HEK293 (cell line): ENCODE measurements around the gene FAT2.

ENCODE experiments used
- CTCF ChIA-PET: fragments of 350-600 bp; formaldehyde crosslinking; extraction: SDS; loops from one replicate; lab custom pipeline; 2021; ENCODE audit warnings: antibody characterized with exemption; lab: Yijun Ruan, JAX
- POLR2A ChIA-PET: fragments of 300-600 bp; formaldehyde crosslinking; extraction: SDS; loops from one replicate; lab custom pipeline; 2020; ENCODE audit warnings: antibody characterized with exemption, inconsistent platforms; lab: Yijun Ruan, JAX
- H3K27ac ChIP-seq: fragments of 200-500 bp; sonication (Bioruptor generic); 2 replicates; pipeline ENCODE4 v1.5.1; 2014; ENCODE audit warnings: low read depth, low read length, control low read depth, inconsistent platforms; ENCODE audit errors: extremely low read depth
- H3K36me3 ChIP-seq, 2 experiments: fragments of 200-500 bp in 1 of 2; sonication (Bioruptor generic) in 1 of 2; 1 replicate in 1 of 2; 2 replicates in 1 of 2; pipeline ENCODE4 v1.5.1; 2014 to 2017; ENCODE audit warnings: inconsistent platforms in 2 of 2, low read length in 2 of 2; ENCODE audit not compliant: control insufficient read depth in 2 of 2, insufficient read depth in 1 of 2
- H3K4me1 ChIP-seq: fragments of 200-500 bp; sonication (Bioruptor generic); 2 replicates; pipeline ENCODE4 v1.5.1; 2014; ENCODE audit warnings: mild to moderate bottlenecking, low read length, inconsistent platforms; ENCODE audit not compliant: control insufficient read depth, insufficient read depth
- H3K4me3 ChIP-seq: 2 replicates; pipeline ENCODE4 v1.5.1; 2011; ENCODE audit warnings: low read depth, mild to moderate bottlenecking, control low read depth, low read length, moderate library complexity
- H3K9me3 ChIP-seq: fragments of 200-500 bp; sonication (Bioruptor generic); 2 replicates; pipeline ENCODE4 v1.5.1; 2014; ENCODE audit warnings: low read depth, low read length, inconsistent platforms; ENCODE audit not compliant: control insufficient read depth, insufficient read depth
- GLI4 ChIP-seq: fragments of 450-650 bp; formaldehyde crosslinking; IDR thresholded peaks from 2 replicates; pipeline ENCODE4 v1.5.1; 2016; ENCODE audit warnings: missing biosample characterization, missing genetic modification characterization
- ZBTB17 ChIP-seq: fragments of 450-650 bp; formaldehyde crosslinking; IDR thresholded peaks from 2 replicates; pipeline ENCODE4 v1.5.1; 2016; ENCODE audit warnings: missing biosample characterization, missing genetic modification characterization
- ZBTB48 ChIP-seq: fragments of 450-650 bp; formaldehyde crosslinking; IDR thresholded peaks from 2 replicates; pipeline ENCODE4 v1.5.1; 2016; ENCODE audit warnings: missing biosample characterization, missing genetic modification characterization
- ZFP3 ChIP-seq: fragments of 450-650 bp; formaldehyde crosslinking; IDR thresholded peaks from 2 replicates; pipeline ENCODE4 v1.5.1; 2016; ENCODE audit warnings: low read depth, missing biosample characterization, missing genetic modification characterization
- ZNF10 ChIP-seq: fragments of 450-650 bp; formaldehyde crosslinking; IDR thresholded peaks from 2 replicates; pipeline ENCODE4 v1.5.1; 2017; ENCODE audit warnings: missing biosample characterization, missing genetic modification characterization
- ZNF157 ChIP-seq: fragments of 450-650 bp; formaldehyde crosslinking; IDR thresholded peaks from 2 replicates; pipeline ENCODE4 v1.5.1; 2016; ENCODE audit warnings: missing biosample characterization, missing genetic modification characterization
- ZNF248 ChIP-seq: fragments of 450-650 bp; formaldehyde crosslinking; IDR thresholded peaks from 2 replicates; pipeline ENCODE4 v1.5.1; 2017; ENCODE audit warnings: missing biosample characterization, missing genetic modification characterization
- ZNF266 ChIP-seq: fragments of 450-650 bp; formaldehyde crosslinking; IDR thresholded peaks from 2 replicates; pipeline ENCODE4 v1.5.1; 2016; ENCODE audit warnings: missing biosample characterization, missing genetic modification characterization, low read depth
- ZNF341 ChIP-seq: fragments of 450-650 bp; formaldehyde crosslinking; IDR thresholded peaks from 2 replicates; pipeline ENCODE4; 2016; ENCODE audit warnings: low read depth, missing biosample characterization, missing genetic modification characterization
- ZNF366 ChIP-seq: fragments of 450-650 bp; formaldehyde crosslinking; conservative IDR thresholded peaks from 2 replicates; pipeline ENCODE4 v1.5.1; 2016; ENCODE audit warnings: missing biosample characterization, missing genetic modification characterization
- ZNF514 ChIP-seq: fragments of 450-650 bp; formaldehyde crosslinking; IDR thresholded peaks from 2 replicates; pipeline ENCODE4 v1.5.1; 2016; ENCODE audit warnings: missing biosample characterization, missing genetic modification characterization
- ZNF549 ChIP-seq: fragments of 450-650 bp; IDR thresholded peaks from 2 replicates; pipeline ENCODE4 v1.5.1; 2018; ENCODE audit warnings: missing biosample characterization, missing genetic modification characterization, mild to moderate bottlenecking, inconsistent platforms, moderate library complexity
- ZNF701 ChIP-seq: fragments of 450-650 bp; formaldehyde crosslinking; IDR thresholded peaks from 2 replicates; pipeline ENCODE4 v1.5.1; 2016; ENCODE audit warnings: missing biosample characterization, missing genetic modification characterization
- TF ChIP-seq, protein P1 (sequence below): fragments of 450-650 bp; IDR thresholded peaks from 2 replicates; pipeline ENCODE4 v1.5.1; 2018; ENCODE audit warnings: missing biosample characterization, mild to moderate bottlenecking, missing genetic modification characterization
- TF ChIP-seq, protein P2 (sequence below): fragments of 450-650 bp; formaldehyde crosslinking; IDR thresholded peaks from 2 replicates; pipeline ENCODE4 v1.5.1; 2016; ENCODE audit warnings: missing biosample characterization, missing genetic modification characterization
- TF ChIP-seq, protein P3 (sequence below): fragments of 450-650 bp; IDR thresholded peaks from 2 replicates; pipeline ENCODE4 v1.5.1; 2018; ENCODE audit warnings: missing biosample characterization, missing genetic modification characterization

Gene FAT2

DNA sequence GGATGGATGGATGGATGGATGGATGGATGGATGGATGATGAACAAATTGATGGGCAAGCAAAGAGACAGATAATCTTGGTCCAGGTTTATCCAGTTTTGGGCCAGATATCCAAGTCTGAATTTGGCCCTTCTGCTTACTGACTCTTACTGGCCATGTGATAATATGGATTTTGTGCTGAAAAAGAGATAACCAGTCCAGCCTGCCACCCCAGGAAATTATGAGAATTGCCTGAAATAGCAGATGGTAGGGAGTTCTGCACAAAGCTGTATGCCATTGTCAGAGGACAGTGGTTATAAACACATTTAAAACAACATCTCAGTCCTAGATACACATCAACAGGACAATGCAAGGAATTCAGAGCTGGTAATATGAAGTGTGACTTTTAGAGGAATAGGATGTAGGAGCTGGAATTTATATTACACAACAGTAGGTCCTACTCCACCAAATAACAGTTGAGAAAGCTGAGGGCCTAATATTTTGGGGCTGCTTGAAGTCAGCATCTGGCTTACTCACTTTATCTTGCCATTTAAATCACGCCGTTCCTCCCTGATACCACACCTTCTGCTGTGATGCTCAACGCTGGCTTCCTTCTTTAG lies 9.0 kb upstream of the FAT2 start:
- Histone ChIP-seq H3K9me3 (no peaks in the 10 kb centered on the region), H3K36me3 (no peaks in the 10 kb centered on the region), H3K27ac (no peak overlapping the region), H3K4me3 (no peak overlapping the region), H3K4me1 (no peaks in the 10 kb centered on the region)
- ChIA-PET POLR2A (no interaction called here), CTCF (interaction anchor here (1.0 kb wide), 1 partner anchor 52 kb away, joined by 4 read pairs; no protein-coding TSS in a partner anchor)
- TF ChIP-seq ZNF366 (tag by site-specific recombination) (peak; percentile 62; the same call in 1 of the 2 replicates), ZNF549 (tag by site-specific recombination) (no peak)
- TF ChIP-seq, protein P1, sequence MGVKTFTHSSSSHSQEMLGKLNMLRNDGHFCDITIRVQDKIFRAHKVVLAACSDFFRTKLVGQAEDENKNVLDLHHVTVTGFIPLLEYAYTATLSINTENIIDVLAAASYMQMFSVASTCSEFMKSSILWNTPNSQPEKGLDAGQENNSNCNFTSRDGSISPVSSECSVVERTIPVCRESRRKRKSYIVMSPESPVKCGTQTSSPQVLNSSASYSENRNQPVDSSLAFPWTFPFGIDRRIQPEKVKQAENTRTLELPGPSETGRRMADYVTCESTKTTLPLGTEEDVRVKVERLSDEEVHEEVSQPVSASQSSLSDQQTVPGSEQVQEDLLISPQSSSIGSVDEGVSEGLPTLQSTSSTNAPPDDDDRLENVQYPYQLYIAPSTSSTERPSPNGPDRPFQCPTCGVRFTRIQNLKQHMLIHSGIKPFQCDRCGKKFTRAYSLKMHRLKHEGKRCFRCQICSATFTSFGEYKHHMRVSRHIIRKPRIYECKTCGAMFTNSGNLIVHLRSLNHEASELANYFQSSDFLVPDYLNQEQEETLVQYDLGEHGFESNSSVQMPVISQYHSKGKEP (tag by site-specific recombination): no peak

DNA sequence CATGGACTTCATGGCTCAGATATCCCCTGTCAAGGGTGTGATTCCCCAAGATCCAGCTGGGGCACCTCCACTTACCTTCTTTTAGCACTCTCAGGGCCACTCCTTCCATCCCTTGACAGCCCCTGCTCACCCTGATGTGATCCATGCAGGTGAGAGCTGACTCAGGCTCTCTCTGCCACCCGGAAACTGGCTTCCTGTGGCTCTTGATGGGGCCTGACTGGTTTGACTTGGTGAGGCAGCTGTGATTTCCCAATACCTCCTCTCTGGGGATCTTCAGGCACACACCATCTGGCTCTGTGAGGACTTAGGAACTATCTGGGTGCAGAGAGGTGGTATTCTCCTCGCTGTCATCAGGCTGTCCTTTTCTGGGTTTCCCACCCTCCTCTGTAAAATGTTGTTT lies 7.9 kb upstream of the FAT2 start:
- Histone ChIP-seq H3K4me3 (no peak overlapping the region), H3K4me1 (no peaks in the 10 kb centered on the region), H3K36me3 (no peaks in the 10 kb centered on the region), H3K27ac (no peak overlapping the region), H3K9me3 (no peaks in the 10 kb centered on the region)
- ChIA-PET POLR2A (no interaction called here), CTCF (no interaction called here)
- TF ChIP-seq ZBTB17 (tag by site-specific recombination) (no peak), ZNF266 (no peak)

DNA sequence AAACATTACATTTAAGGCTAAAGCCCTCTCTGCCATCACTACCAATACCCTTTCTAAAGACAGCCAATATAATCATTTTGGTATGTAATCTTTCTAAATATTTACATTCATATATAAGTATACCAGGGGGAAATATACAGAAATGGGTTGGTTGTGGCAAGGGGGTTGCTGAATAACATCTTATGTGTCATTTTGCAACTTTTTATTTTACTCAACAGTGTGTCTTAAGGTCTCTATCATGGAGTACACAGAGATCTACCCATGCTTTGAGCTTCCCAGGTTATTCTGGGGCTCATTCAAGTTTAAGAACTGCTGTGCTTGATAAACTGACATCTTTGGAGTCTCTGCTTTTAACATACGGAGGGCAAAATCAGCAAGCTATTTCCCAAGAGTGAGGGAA lies 7.4 kb upstream of the FAT2 start:
- no peaks in the 10 kb centered on the region for H3K4me1 ChIP-seq
- POLR2A ChIA-PET: no interaction called here
- CTCF ChIA-PET: interaction anchor here (1.2 kb wide), 1 partner anchor 54 kb away, joined by 3 read pairs; no protein-coding TSS in a partner anchor
- H3K36me3 ChIP-seq: no peaks in the 10 kb centered on the region
- no peak overlapping the region for H3K4me3 ChIP-seq
- H3K27ac ChIP-seq: no peak overlapping the region
- TF ChIP-seq ZFP3 (tag by site-specific recombination): no peak
- TF ChIP-seq ZBTB48 (tag by site-specific recombination): no peak
- TF ChIP-seq, all 188 proteins: peak for 0
- H3K9me3 ChIP-seq: no peaks in the 10 kb centered on the region

DNA sequence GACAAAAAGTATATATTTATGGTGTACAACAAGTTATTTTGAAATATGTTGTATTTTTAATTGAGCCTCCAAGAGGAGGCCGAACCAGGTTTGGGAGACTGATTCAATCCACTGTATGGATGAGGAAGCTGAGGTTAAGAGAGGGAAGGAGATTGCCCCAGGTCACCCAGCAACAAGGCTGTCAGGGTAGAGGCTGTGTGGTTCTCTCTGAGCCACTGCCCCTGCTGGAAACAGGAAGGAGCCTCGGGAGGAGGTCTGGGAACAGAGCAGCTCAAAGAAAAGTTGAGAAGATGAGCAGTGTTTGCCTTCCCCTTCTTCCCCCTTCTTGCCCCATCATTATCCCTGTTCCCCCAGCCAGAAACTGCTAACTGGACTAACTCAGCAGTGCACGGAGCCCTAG lies 6.6 kb upstream of the FAT2 start:
- ChIA-PET POLR2A (no interaction called here), CTCF (interaction anchor here (0.8 to 1.2 kb wide), 2 partner anchors 23 to 55 kb away, joined by 3 to 5 read pairs; no protein-coding TSS in a partner anchor)
- no peaks in the 10 kb centered on the region for H3K4me1 ChIP-seq
- no peak overlapping the region for H3K27ac ChIP-seq
- no peaks in the 10 kb centered on the region for H3K36me3 ChIP-seq
- no peak overlapping the region for H3K4me3 ChIP-seq
- H3K9me3 ChIP-seq: no peaks in the 10 kb centered on the region
- no peak for TF ChIP-seq GLI4
- TF ChIP-seq ZNF248 (tag by site-specific recombination): no peak
- TF ChIP-seq ZNF366 (tag by site-specific recombination): no peak
- TF ChIP-seq ZNF701 (tag by site-specific recombination): no peak
- TF ChIP-seq, protein P2, sequence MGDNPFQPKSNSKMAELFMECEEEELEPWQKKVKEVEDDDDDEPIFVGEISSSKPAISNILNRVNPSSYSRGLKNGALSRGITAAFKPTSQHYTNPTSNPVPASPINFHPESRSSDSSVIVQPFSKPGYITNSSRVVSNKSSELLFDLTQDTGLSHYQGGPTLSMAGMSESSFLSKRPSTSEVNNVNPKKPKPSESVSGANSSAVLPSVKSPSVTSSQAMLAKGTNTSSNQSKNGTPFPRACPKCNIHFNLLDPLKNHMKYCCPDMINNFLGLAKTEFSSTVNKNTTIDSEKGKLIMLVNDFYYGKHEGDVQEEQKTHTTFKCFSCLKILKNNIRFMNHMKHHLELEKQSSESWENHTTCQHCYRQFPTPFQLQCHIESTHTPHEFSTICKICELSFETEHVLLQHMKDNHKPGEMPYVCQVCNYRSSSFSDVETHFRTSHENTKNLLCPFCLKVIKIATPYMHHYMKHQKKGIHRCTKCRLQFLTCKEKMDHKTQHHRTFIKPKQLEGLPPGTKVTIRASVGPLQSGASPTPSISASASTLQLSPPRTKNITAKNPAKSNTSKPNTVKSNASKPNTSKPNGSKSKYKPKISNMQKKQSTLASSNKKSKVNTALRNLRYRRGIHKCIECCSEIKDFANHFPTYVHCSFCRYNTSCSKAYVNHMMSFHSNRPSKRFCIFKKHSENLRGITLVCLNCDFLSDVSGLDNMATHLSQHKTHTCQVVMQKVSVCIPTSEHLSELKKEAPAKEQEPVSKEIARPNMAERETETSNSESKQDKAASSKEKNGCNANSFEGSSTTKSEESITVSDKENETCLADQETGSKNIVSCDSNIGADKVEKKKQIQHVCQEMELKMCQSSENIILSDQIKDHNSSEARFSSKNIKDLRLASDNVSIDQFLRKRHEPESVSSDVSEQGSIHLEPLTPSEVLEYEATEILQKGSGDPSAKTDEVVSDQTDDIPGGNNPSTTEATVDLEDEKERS (tag by site-specific recombination): no peak
- TF ChIP-seq ZNF514 (tag by site-specific recombination): no peak
- TF ChIP-seq ZNF10 (tag by site-specific recombination): no peak
- TF ChIP-seq ZNF341 (tag by site-specific recombination): no peak
- TF ChIP-seq, protein P3, sequence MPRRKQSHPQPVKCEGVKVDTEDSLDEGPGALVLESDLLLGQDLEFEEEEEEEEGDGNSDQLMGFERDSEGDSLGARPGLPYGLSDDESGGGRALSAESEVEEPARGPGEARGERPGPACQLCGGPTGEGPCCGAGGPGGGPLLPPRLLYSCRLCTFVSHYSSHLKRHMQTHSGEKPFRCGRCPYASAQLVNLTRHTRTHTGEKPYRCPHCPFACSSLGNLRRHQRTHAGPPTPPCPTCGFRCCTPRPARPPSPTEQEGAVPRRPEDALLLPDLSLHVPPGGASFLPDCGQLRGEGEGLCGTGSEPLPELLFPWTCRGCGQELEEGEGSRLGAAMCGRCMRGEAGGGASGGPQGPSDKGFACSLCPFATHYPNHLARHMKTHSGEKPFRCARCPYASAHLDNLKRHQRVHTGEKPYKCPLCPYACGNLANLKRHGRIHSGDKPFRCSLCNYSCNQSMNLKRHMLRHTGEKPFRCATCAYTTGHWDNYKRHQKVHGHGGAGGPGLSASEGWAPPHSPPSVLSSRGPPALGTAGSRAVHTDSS (tag by site-specific recombination): no peak
- TF ChIP-seq ZNF157 (tag by site-specific recombination): no peak
